Fibroblast of lung (primary cell): ENCODE measurements around the gene BBLN. TPM values are rescaled to one million over a fixed set of nuclear protein-coding genes. Genes with fewer than 3 reads are reported as not detected.

Experiments used
- DNase-seq, 2 donors: peaks; one replicate each; pipeline versions ENCODE4 v3.0.0 to v3.0.0-alpha.2; 2010; ENCODE audit warnings: low read depth in 2 of 2
- H2AFZ ChIP-seq: 2 replicates; pipeline ENCODE4 v1.5.1; 2012; ENCODE audit warnings: low read length, control low read depth, inconsistent platforms
- H3K27ac ChIP-seq: 2 replicates; pipeline ENCODE4 v1.5.1; 2011; ENCODE audit warnings: low read length, control low read depth; ENCODE audit not compliant: insufficient read depth
- H3K27me3 ChIP-seq: 2 replicates; pipeline ENCODE4 v1.5.1; 2011; ENCODE audit warnings: mild to moderate bottlenecking, low read length; ENCODE audit not compliant: control insufficient read depth, insufficient read depth
- H3K36me3 ChIP-seq: 2 replicates; pipeline ENCODE4 v1.5.1; 2011; ENCODE audit warnings: low read length; ENCODE audit not compliant: control insufficient read depth, insufficient read depth
- H3K4me1 ChIP-seq: 2 replicates; pipeline ENCODE4 v1.5.1; 2011; ENCODE audit warnings: low read length; ENCODE audit not compliant: control insufficient read depth, insufficient read depth; ENCODE audit errors: extremely low read depth
- H3K4me2 ChIP-seq: 2 replicates; pipeline ENCODE4 v1.5.1; 2011; ENCODE audit warnings: low read length, control low read depth; ENCODE audit not compliant: insufficient read depth; ENCODE audit errors: extremely low read depth
- H3K4me3 ChIP-seq, 4 experiments: fragments of 200-600 bp in 1 of 4; sonication (generic) in 1 of 4; replicated peaks in 1 of 4; 2 replicates each; pipeline ENCODE4 v1.5.1; 2011 to 2016; ENCODE audit warnings: low read length in 4 of 4, low read depth in 3 of 4, mild to moderate bottlenecking in 3 of 4, control low read depth in 2 of 4, inconsistent platforms in 1 of 4, mixed read lengths in 1 of 4; ENCODE audit not compliant: insufficient read depth in 1 of 4; ENCODE audit errors: control extremely low read depth in 1 of 4
- H3K79me2 ChIP-seq: 2 replicates; pipeline ENCODE4 v1.5.1; 2012; ENCODE audit warnings: mild to moderate bottlenecking, low read length, inconsistent platforms; ENCODE audit not compliant: control insufficient read depth, insufficient read depth
- H3K9ac ChIP-seq: 2 replicates; pipeline ENCODE4 v1.5.1; 2011; ENCODE audit warnings: mild to moderate bottlenecking, low read length, control low read depth; ENCODE audit not compliant: insufficient read depth
- H3K9me3 ChIP-seq: 2 replicates; pipeline ENCODE4 v1.5.1; 2012; ENCODE audit warnings: low read depth, low read length; ENCODE audit not compliant: control insufficient read depth, insufficient read depth
- H4K20me1 ChIP-seq: 2 replicates; pipeline ENCODE4 v1.5.1; 2011; ENCODE audit warnings: low read length; ENCODE audit not compliant: control insufficient read depth, insufficient read depth; ENCODE audit errors: extremely low read depth
- EZH2 ChIP-seq: IDR thresholded peaks from 2 replicates; pipeline ENCODE4 v1.5.1; 2012; ENCODE audit warnings: low read length, control low read depth, mild to moderate bottlenecking; ENCODE audit errors: missing control alignments
- polyA plus RNA-seq, 2 donors: library from polyadenylated mRNA; depleted of rRNA in 1 of 2; stranded (reverse) in 1 of 2; unstranded in 1 of 2; fragments of >200 nt; gene quantifications; 2 replicates each; pipeline ENCODE4 v1.2.1, GENCODE V29; 2011 to 2012; ENCODE audit warnings: missing spikeins in 1 of 2
- total RNA-seq: library from RNA; depleted of rRNA; stranded (reverse); fragments of >200 nt; gene quantifications from 2 replicates; pipeline ENCODE4 v1.2.1, GENCODE V29; 2014
- TF ChIP-seq, protein P1 (sequence below), 2 donors: IDR thresholded peaks in 1 of 2; conservative IDR thresholded peaks in 1 of 2; 1 replicate in 1 of 2; 2 replicates in 1 of 2; pipeline ENCODE4 v1.5.1; 2011 to 2012; ENCODE audit warnings: low read length in 2 of 2, control low read depth in 1 of 2, inconsistent platforms in 1 of 2, low read depth in 1 of 2, mild to moderate bottlenecking in 1 of 2

BBLN gene
- total and polyA plus RNA-seq, 2 donors (not counting 1 experiment from before 2014, with no cell fraction given): 23.8 to 29.4 TPM

DNA sequence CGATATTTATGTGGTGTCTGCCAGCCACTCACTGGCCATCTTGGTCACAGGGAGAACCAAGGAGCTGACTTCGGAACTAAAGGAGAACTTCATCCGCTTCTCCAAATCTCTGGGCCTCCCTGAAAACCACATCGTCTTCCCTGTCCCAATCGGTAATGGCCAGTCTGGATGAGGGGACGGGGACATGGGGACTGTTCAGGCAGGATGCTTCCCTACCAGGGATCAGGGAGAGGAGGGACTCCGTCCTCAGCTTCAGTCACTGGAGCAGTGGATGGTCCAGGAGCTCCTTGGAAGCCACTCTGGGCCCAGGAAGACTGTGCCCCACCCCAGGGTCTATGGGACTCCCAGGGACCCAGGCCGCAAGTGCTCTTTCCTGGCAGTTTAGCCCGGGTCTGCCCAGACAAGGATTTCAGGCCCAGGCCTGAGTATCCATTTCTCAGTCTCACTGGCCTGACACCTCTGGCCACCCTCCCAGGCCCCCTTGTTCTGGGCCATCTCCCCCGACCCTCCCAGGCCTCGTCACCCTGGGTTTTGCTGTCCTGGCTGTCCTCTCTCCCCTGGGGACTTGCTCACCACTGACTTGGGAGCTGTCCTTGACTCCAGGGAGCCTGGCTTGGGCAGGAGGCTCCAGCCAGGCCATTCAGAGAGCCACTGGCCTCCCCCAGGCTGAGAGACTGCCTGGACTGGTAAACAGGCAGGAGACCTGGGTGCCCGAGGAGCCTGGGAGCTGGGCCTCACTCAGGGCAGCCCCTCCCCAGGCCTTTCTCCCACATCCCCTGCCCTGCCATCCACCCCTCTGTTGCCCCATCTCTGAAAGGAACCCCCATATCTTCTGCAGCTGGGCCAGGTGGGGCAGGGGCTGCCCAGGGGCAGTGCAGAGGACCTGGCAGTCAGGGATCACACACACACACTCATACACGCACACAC is 7.7 kb upstream of the BBLN start:
- Histone ChIP-seq H3K4me3 (no peak overlapping the region), H3K4me1 (no peaks in the 10 kb centered on the region), H3K27ac (no peak overlapping the region), H3K36me3 (no peaks in the 10 kb centered on the region), H3K9ac (no peak overlapping the region), H4K20me1 (no peaks in the 10 kb centered on the region), H2AFZ (no peak overlapping the region), H3K27me3 (no peaks in the 10 kb centered on the region), H3K4me2 (no peak overlapping the region), H3K79me2 (no peaks in the 10 kb centered on the region), H3K9me3 (no peaks in the 10 kb centered on the region)
- no peak for DNase-seq
- TF ChIP-seq EZH2: no peak
- TF ChIP-seq, protein P1, sequence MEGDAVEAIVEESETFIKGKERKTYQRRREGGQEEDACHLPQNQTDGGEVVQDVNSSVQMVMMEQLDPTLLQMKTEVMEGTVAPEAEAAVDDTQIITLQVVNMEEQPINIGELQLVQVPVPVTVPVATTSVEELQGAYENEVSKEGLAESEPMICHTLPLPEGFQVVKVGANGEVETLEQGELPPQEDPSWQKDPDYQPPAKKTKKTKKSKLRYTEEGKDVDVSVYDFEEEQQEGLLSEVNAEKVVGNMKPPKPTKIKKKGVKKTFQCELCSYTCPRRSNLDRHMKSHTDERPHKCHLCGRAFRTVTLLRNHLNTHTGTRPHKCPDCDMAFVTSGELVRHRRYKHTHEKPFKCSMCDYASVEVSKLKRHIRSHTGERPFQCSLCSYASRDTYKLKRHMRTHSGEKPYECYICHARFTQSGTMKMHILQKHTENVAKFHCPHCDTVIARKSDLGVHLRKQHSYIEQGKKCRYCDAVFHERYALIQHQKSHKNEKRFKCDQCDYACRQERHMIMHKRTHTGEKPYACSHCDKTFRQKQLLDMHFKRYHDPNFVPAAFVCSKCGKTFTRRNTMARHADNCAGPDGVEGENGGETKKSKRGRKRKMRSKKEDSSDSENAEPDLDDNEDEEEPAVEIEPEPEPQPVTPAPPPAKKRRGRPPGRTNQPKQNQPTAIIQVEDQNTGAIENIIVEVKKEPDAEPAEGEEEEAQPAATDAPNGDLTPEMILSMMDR (conservative IDR thresholded peaks at IDR 0.05 in 1 of 2, IDR thresholded peaks at IDR 0.05 in 1 of 2; ENCODE audit: low read depth in 1 of 2, low read length in 2 of 2): no peak

DNA sequence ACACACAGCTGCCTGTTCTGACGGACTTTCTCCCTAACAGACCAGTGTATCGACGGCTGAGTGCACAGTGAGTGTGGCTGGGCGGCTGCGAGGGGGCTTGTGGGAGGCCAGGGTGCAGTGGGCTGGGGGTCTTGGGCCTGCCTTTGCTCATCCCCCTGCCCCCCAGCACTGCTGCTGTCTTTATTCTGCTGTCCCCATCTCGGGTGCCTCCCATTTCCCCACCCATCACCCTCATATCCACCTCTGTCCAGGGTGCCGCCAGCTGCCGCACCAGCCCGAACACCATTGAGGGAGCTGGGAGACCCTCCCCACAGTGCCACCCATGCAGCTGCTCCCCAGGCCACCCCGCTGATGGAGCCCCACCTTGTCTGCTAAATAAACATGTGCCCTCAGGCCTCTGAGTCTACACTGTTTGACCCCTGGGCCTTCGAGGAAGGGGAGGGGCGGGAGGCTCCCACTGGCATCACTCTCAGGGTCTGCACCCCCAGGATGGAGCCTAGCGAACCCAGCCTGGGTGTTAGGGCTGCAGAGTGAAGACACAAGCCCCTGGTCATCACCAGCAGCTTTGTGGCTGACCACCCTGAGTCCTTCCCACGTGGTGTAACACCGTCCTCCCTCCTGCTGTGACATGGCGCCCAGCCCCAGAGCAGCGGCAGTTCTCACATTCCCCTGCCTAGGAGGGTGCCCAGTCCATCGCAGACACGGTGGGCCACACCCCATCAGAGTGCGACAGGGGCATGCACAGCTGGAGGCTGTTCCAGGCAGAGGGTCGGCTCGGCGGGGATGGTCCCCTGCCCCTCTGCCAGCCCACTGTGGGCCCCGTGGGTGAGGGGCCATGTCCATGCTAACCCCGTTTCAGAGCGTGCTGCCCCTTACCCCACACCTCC is 6.8 kb upstream of the BBLN start:
- Histone ChIP-seq H3K9ac (no peak overlapping the region), H3K4me1 (no peaks in the 10 kb centered on the region), H3K27me3 (no peaks in the 10 kb centered on the region), H4K20me1 (no peaks in the 10 kb centered on the region), H3K36me3 (no peaks in the 10 kb centered on the region), H3K27ac (no peak overlapping the region), H3K79me2 (no peaks in the 10 kb centered on the region), H3K4me2 (no peak overlapping the region), H3K9me3 (no peaks in the 10 kb centered on the region), H2AFZ (no peak overlapping the region), H3K4me3 (no peak overlapping the region)
- TF ChIP-seq, protein P1 (conservative IDR thresholded peaks at IDR 0.05 in 1 of 2, IDR thresholded peaks at IDR 0.05 in 1 of 2; ENCODE audit: low read depth in 1 of 2, low read length in 2 of 2): no peak
- TF ChIP-seq EZH2: no peak
- DNase-seq: no peak
